ENCODE data around the gene C22orf39. TPM values are rescaled to one million over a fixed set of nuclear protein-coding genes. Genes with fewer than 3 reads are reported as not detected.

C22orf39 gene
- total RNA-seq, 1 experiment from 2014 or later, result 26.5 TPM

DNA sequence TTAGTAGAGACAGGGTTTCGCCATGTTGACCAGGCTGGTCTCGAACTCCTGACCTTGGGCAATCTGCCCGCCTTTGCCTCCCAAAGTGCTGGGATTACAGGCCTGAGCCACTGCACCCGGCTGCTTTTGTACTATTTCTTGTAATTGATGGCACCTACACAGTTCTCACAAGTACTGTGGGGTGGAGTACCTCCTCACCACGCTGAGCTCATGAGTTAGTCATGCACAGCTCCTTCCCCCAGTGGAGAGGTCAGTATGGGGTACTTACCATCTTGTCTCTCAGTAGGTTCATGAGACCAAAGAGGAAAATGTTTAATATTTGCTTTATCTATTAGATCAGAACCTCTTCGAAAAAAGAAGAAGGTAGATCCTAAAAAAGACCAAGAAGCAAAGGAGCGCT lies 13.1 kb downstream of the C22orf39 start (continued):
- TF ChIP-seq NR3C1 (CRISPR knock-in tag; conservative IDR thresholded peaks at IDR 0.05; ENCODE audit: low read depth), result no peak

DNA sequence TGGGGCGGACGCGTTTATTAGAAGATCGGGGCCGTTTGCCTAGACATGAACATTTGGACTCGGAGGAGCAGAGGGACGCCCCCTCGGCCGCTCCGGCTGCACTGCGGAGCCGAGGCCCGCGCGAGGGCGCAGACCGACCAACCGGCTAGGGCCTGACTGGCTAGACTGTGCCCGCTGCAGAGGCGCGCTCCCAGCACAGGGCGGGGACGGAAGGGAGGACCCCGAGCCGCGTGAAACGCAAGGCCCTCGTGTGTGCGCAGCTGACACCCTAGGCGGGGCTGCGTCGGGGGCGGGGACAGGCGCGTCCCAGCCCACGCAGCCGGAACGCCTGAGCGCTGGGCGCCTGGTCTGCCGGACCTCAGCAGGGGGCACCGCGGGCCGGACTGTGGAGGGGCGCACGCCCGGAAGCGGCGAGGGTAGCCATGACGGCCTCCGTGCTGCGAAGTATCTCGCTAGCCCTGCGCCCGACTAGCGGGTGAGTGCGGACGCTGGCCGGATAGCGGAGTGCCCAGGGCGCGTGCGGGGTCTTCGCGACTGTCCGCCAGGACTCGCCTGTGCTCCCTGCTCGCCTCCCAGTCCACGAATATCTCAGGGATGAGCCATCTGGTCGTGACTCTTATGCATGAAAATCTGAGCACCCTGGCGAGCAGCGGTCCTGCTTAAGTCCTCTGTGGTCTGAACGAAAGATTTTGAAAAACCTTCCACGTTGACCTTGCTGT lies 15.2 kb downstream of the C22orf39 start, which contains the start of gene MRPL40:
TSS of gene MRPL40 (plus strand) at position 413 of the 719 bp plus-strand sequence. CDS start at position 423, 10 bp downstream.
- Mint-ChIP-seq H3K27ac (peak within 1 kb of the TSS; percentile 95), H3K27me3 (ENCODE audit: low read depth) (no peaks in the 10 kb centered on the region), H3K4me1 (peaks cover 20% of the 10 kb centered on the region), H3K9me3 (no peaks in the 10 kb centered on the region), H3K4me3 (peak within 1 kb of the TSS; percentile 81), H3K36me3 (peaks cover 9% of the 10 kb centered on the region)
- POLR2A ChIA-PET, result interaction anchor here (1.0 to 2.1 kb wide), 3 partner anchors 10 to 47 kb away, joined by 4 to 13 read pairs (median 5); partner anchors contain the start of genes C22orf39 and CDC45
- CTCF ChIA-PET, result interaction anchor here (0.6 kb wide), 1 partner anchor 141 kb away, joined by 3 read pairs; the partner anchor contains the start of gene CLTCL1
- DNase-seq (ENCODE audit: low spot score) (peak; percentile 83), ATAC-seq (peak; percentile 81)
- TF ChIP-seq ZNF232 (CRISPR knock-in tag; IDR thresholded peaks at IDR 0.05) (peak; percentile 81; the same call in 1 of the 2 replicates), ZNF317 (CRISPR knock-in tag; IDR thresholded peaks at IDR 0.05; ENCODE audit: borderline replicate concordance, low read depth) (no peak; the same call in 1 of the 2 replicates), ZNF121 (CRISPR knock-in tag; IDR thresholded peaks at IDR 0.05) (peak; percentile 4; the same call in 1 of the 2 replicates), ZNF416 (CRISPR knock-in tag; IDR thresholded peaks at IDR 0.05) (peak; percentile 47; the same call in 1 of the 2 replicates), ETV6 (CRISPR knock-in tag; IDR thresholded peaks at IDR 0.05) (peak; percentile 64; the same call in 1 of the 2 replicates), TCF7 (CRISPR knock-in tag; IDR thresholded peaks at IDR 0.05; ENCODE audit: low read depth) (peak; percentile 82), PRRX2 (CRISPR knock-in tag; IDR thresholded peaks at IDR 0.05) (0 out of 2 replicates have a peak, but pooled peaks have one; percentile 29), ZBTB21 (CRISPR knock-in tag; IDR thresholded peaks at IDR 0.05; ENCODE audit: borderline replicate concordance) (no peak), ZNF423 (CRISPR knock-in tag; IDR thresholded peaks at IDR 0.05) (peak; percentile 63), SP1 (CRISPR knock-in tag; conservative IDR thresholded peaks at IDR 0.05) (peak; percentile 93), ZNF219 (CRISPR knock-in tag; IDR thresholded peaks at IDR 0.05; ENCODE audit: borderline replicate concordance) (peak; percentile 76; the same call in 1 of the 2 replicates), ZNF138 (CRISPR knock-in tag; conservative IDR thresholded peaks at IDR 0.05) (no peak)
- TF ChIP-seq, protein P1, sequence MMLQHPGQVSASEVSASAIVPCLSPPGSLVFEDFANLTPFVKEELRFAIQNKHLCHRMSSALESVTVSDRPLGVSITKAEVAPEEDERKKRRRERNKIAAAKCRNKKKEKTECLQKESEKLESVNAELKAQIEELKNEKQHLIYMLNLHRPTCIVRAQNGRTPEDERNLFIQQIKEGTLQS (CRISPR knock-in tag; conservative IDR thresholded peaks at IDR 0.05), result 0 out of 2 replicates have a peak, but pooled peaks have one; percentile 33
- TF ChIP-seq, protein P2, sequence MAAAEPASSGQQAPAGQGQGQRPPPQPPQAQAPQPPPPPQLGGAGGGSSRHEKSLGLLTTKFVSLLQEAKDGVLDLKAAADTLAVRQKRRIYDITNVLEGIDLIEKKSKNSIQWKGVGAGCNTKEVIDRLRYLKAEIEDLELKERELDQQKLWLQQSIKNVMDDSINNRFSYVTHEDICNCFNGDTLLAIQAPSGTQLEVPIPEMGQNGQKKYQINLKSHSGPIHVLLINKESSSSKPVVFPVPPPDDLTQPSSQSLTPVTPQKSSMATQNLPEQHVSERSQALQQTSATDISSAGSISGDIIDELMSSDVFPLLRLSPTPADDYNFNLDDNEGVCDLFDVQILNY (CRISPR knock-in tag; IDR thresholded peaks at IDR 0.05), result peak; percentile 58; the same call in 1 of the 2 replicates
- TF ChIP-seq, protein P3, sequence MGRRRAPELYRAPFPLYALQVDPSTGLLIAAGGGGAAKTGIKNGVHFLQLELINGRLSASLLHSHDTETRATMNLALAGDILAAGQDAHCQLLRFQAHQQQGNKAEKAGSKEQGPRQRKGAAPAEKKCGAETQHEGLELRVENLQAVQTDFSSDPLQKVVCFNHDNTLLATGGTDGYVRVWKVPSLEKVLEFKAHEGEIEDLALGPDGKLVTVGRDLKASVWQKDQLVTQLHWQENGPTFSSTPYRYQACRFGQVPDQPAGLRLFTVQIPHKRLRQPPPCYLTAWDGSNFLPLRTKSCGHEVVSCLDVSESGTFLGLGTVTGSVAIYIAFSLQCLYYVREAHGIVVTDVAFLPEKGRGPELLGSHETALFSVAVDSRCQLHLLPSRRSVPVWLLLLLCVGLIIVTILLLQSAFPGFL (CRISPR knock-in tag; IDR thresholded peaks at IDR 0.05; ENCODE audit: borderline replicate concordance), result peak; percentile 89; the same call in 1 of the 2 replicates
- TF ChIP-seq, protein P4, sequence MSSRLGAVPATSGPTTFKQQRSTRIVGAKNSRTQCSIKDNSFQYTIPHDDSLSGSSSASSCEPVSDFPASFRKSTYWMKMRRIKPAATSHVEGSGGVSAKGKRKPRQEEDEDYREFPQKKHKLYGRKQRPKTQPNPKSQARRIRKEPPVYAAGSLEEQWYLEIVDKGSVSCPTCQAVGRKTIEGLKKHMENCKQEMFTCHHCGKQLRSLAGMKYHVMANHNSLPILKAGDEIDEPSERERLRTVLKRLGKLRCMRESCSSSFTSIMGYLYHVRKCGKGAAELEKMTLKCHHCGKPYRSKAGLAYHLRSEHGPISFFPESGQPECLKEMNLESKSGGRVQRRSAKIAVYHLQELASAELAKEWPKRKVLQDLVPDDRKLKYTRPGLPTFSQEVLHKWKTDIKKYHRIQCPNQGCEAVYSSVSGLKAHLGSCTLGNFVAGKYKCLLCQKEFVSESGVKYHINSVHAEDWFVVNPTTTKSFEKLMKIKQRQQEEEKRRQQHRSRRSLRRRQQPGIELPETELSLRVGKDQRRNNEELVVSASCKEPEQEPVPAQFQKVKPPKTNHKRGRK (CRISPR knock-in tag; IDR thresholded peaks at IDR 0.05; ENCODE audit: borderline replicate concordance), result peak; percentile 11; the same call in 1 of the 2 replicates
- TF ChIP-seq, protein P5, sequence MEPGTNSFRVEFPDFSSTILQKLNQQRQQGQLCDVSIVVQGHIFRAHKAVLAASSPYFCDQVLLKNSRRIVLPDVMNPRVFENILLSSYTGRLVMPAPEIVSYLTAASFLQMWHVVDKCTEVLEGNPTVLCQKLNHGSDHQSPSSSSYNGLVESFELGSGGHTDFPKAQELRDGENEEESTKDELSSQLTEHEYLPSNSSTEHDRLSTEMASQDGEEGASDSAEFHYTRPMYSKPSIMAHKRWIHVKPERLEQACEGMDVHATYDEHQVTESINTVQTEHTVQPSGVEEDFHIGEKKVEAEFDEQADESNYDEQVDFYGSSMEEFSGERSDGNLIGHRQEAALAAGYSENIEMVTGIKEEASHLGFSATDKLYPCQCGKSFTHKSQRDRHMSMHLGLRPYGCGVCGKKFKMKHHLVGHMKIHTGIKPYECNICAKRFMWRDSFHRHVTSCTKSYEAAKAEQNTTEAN (CRISPR knock-in tag; IDR thresholded peaks at IDR 0.05), result peak; percentile 91; the same call in 1 of the 2 replicates
- TF ChIP-seq, protein P6, sequence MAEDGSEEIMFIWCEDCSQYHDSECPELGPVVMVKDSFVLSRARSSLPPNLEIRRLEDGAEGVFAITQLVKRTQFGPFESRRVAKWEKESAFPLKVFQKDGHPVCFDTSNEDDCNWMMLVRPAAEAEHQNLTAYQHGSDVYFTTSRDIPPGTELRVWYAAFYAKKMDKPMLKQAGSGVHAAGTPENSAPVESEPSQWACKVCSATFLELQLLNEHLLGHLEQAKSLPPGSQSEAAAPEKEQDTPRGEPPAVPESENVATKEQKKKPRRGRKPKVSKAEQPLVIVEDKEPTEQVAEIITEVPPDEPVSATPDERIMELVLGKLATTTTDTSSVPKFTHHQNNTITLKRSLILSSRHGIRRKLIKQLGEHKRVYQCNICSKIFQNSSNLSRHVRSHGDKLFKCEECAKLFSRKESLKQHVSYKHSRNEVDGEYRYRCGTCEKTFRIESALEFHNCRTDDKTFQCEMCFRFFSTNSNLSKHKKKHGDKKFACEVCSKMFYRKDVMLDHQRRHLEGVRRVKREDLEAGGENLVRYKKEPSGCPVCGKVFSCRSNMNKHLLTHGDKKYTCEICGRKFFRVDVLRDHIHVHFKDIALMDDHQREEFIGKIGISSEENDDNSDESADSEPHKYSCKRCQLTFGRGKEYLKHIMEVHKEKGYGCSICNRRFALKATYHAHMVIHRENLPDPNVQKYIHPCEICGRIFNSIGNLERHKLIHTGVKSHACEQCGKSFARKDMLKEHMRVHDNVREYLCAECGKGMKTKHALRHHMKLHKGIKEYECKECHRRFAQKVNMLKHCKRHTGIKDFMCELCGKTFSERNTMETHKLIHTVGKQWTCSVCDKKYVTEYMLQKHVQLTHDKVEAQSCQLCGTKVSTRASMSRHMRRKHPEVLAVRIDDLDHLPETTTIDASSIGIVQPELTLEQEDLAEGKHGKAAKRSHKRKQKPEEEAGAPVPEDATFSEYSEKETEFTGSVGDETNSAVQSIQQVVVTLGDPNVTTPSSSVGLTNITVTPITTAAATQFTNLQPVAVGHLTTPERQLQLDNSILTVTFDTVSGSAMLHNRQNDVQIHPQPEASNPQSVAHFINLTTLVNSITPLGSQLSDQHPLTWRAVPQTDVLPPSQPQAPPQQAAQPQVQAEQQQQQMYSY (CRISPR knock-in tag; IDR thresholded peaks at IDR 0.05), result no peak
- TF ChIP-seq, protein P7, sequence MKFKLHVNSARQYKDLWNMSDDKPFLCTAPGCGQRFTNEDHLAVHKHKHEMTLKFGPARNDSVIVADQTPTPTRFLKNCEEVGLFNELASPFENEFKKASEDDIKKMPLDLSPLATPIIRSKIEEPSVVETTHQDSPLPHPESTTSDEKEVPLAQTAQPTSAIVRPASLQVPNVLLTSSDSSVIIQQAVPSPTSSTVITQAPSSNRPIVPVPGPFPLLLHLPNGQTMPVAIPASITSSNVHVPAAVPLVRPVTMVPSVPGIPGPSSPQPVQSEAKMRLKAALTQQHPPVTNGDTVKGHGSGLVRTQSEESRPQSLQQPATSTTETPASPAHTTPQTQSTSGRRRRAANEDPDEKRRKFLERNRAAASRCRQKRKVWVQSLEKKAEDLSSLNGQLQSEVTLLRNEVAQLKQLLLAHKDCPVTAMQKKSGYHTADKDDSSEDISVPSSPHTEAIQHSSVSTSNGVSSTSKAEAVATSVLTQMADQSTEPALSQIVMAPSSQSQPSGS (CRISPR knock-in tag; IDR thresholded peaks at IDR 0.05; ENCODE audit: borderline replicate concordance, low read depth), result no peak; the same call in 1 of the 2 replicates
- TF ChIP-seq, protein P8, sequence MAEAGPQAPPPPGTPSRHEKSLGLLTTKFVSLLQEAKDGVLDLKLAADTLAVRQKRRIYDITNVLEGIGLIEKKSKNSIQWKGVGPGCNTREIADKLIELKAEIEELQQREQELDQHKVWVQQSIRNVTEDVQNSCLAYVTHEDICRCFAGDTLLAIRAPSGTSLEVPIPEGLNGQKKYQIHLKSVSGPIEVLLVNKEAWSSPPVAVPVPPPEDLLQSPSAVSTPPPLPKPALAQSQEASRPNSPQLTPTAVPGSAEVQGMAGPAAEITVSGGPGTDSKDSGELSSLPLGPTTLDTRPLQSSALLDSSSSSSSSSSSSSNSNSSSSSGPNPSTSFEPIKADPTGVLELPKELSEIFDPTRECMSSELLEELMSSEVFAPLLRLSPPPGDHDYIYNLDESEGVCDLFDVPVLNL (CRISPR knock-in tag; IDR thresholded peaks at IDR 0.05; ENCODE audit: borderline replicate concordance, low read depth), result peak; percentile 82
